ENCODE data around the gene KIF9. TPM values are rescaled to one million over a fixed set of nuclear protein-coding genes. Genes with fewer than 3 reads are reported as not detected.

KIF9 gene
- total RNA-seq, 1 experiment from 2014 or later, result 5.8 TPM

DNA sequence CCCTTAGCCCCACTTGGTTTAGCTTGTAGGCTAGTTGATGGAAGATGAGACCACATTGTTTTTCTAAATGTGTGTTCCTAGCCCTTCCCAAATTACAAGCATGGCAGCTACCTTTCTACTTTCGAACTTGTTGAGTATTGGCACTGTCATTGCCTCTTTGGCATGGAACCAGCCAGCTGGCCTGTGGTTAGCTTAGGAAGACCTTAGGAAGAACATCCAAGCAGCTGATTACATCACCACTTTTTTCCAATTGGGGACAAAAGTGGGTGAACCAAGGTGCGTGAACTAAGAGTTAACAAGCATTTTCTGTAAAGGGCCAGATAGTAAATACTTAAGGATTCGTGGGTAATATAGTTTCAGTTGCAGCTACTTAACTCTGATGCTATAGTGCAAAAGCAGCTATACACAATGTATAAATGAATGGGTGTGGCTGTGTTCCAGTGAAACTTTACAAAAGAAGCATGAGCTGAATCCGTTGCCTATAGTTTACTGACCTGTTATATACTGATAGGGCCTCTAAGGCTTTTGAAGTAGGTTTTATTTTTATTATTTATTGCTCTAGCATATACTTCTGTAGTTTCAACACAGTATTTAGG, 8.7 kb upstream of the KIF9 start:
- Mint-ChIP-seq H3K4me3 (no peak overlapping the region), H3K9me3 (no peaks in the 10 kb centered on the region), H3K27ac (no peak overlapping the region), H3K36me3 (peaks cover 10% of the 10 kb centered on the region; the same call in 1 of the 2 replicates), H3K27me3 (ENCODE audit: low read depth) (no peaks in the 10 kb centered on the region), H3K4me1 (peaks cover 5% of the 10 kb centered on the region)
- DNase-seq (ENCODE audit: low spot score), result no peak
- no peak for ATAC-seq
- POLR2A ChIA-PET, result no interaction called here
- TF ChIP-seq, protein P1, sequence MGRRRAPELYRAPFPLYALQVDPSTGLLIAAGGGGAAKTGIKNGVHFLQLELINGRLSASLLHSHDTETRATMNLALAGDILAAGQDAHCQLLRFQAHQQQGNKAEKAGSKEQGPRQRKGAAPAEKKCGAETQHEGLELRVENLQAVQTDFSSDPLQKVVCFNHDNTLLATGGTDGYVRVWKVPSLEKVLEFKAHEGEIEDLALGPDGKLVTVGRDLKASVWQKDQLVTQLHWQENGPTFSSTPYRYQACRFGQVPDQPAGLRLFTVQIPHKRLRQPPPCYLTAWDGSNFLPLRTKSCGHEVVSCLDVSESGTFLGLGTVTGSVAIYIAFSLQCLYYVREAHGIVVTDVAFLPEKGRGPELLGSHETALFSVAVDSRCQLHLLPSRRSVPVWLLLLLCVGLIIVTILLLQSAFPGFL (CRISPR knock-in tag; IDR thresholded peaks at IDR 0.05; ENCODE audit: borderline replicate concordance), result no peak
- TF ChIP-seq, protein P2, sequence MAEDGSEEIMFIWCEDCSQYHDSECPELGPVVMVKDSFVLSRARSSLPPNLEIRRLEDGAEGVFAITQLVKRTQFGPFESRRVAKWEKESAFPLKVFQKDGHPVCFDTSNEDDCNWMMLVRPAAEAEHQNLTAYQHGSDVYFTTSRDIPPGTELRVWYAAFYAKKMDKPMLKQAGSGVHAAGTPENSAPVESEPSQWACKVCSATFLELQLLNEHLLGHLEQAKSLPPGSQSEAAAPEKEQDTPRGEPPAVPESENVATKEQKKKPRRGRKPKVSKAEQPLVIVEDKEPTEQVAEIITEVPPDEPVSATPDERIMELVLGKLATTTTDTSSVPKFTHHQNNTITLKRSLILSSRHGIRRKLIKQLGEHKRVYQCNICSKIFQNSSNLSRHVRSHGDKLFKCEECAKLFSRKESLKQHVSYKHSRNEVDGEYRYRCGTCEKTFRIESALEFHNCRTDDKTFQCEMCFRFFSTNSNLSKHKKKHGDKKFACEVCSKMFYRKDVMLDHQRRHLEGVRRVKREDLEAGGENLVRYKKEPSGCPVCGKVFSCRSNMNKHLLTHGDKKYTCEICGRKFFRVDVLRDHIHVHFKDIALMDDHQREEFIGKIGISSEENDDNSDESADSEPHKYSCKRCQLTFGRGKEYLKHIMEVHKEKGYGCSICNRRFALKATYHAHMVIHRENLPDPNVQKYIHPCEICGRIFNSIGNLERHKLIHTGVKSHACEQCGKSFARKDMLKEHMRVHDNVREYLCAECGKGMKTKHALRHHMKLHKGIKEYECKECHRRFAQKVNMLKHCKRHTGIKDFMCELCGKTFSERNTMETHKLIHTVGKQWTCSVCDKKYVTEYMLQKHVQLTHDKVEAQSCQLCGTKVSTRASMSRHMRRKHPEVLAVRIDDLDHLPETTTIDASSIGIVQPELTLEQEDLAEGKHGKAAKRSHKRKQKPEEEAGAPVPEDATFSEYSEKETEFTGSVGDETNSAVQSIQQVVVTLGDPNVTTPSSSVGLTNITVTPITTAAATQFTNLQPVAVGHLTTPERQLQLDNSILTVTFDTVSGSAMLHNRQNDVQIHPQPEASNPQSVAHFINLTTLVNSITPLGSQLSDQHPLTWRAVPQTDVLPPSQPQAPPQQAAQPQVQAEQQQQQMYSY (CRISPR knock-in tag; IDR thresholded peaks at IDR 0.05), result no peak
- TF ChIP-seq ZNF263 (CRISPR knock-in tag; IDR thresholded peaks at IDR 0.05; ENCODE audit: low read depth), result no peak
- TF ChIP-seq, protein P3, sequence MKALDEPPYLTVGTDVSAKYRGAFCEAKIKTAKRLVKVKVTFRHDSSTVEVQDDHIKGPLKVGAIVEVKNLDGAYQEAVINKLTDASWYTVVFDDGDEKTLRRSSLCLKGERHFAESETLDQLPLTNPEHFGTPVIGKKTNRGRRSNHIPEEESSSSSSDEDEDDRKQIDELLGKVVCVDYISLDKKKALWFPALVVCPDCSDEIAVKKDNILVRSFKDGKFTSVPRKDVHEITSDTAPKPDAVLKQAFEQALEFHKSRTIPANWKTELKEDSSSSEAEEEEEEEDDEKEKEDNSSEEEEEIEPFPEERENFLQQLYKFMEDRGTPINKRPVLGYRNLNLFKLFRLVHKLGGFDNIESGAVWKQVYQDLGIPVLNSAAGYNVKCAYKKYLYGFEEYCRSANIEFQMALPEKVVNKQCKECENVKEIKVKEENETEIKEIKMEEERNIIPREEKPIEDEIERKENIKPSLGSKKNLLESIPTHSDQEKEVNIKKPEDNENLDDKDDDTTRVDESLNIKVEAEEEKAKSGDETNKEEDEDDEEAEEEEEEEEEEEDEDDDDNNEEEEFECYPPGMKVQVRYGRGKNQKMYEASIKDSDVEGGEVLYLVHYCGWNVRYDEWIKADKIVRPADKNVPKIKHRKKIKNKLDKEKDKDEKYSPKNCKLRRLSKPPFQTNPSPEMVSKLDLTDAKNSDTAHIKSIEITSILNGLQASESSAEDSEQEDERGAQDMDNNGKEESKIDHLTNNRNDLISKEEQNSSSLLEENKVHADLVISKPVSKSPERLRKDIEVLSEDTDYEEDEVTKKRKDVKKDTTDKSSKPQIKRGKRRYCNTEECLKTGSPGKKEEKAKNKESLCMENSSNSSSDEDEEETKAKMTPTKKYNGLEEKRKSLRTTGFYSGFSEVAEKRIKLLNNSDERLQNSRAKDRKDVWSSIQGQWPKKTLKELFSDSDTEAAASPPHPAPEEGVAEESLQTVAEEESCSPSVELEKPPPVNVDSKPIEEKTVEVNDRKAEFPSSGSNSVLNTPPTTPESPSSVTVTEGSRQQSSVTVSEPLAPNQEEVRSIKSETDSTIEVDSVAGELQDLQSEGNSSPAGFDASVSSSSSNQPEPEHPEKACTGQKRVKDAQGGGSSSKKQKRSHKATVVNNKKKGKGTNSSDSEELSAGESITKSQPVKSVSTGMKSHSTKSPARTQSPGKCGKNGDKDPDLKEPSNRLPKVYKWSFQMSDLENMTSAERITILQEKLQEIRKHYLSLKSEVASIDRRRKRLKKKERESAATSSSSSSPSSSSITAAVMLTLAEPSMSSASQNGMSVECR (CRISPR knock-in tag; IDR thresholded peaks at IDR 0.05; ENCODE audit: borderline replicate concordance), result no peak
- CTCF ChIA-PET, result no interaction called here

DNA sequence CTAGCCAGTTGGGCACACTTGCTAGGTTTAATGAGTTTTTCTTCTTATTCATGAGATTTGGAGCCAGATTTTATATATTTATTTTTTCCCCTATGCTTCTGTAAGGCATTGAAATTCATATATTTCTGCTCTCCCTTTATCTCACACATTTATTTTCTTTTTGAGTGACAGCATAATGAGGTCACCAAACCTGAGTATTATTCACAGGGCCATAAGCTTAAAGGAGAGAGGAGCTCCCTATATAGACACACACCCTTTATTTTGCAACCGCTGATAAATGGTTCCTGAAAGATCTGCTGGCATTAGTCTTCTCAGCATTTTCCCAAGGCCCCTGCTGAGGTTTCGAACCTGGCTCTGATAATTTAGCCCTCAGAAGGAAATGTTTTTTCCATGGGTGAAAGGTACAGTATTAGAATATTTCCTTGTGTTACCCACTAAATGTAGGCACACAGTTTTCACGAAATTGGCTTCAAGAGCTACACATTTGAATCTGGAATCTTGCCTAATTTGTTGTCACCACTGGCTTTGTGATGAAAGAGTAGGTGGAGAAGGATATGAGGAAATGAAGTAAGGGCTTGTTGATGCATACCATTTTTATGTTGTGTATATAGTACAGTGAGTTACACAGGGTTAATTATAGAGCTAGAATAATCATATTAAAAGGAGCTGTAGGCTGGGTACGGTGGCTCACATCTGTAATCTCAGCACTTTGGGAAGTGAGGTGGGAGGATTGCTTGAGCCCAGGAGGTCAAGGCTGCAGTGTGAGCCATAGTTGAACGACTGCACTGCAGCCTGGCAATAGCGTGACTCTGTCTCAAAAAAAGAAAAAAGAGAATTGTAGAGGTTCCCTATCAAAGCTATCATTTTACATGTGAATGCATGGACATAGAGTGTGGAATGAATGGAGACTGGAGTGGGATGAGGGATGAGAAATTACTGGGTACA, 6.6 kb upstream of the KIF9 start:
- ATAC-seq (no peak), DNase-seq (ENCODE audit: low spot score) (no peak)
- Mint-ChIP-seq H3K27ac (no peak overlapping the region), H3K4me1 (peaks cover 3% of the 10 kb centered on the region; the same call in 1 of the 2 replicates), H3K9me3 (no peaks in the 10 kb centered on the region), H3K36me3 (peaks cover 10% of the 10 kb centered on the region; the same call in 1 of the 2 replicates), H3K4me3 (no peak overlapping the region), H3K27me3 (ENCODE audit: low read depth) (no peaks in the 10 kb centered on the region)
- POLR2A ChIA-PET, result no interaction called here
- CTCF ChIA-PET, result interaction anchor here (1.2 kb wide), 1 partner anchor 39 kb away, joined by 3 read pairs; no protein-coding TSS in a partner anchor
- TF ChIP-seq NFATC4 (CRISPR knock-in tag; IDR thresholded peaks at IDR 0.05) (no peak), NFYB (CRISPR knock-in tag; conservative IDR thresholded peaks at IDR 0.05; ENCODE audit: low read depth) (no peak), ZNF219 (CRISPR knock-in tag; IDR thresholded peaks at IDR 0.05; ENCODE audit: borderline replicate concordance) (no peak), PRRX2 (CRISPR knock-in tag; IDR thresholded peaks at IDR 0.05) (no peak), SOX15 (CRISPR knock-in tag; IDR thresholded peaks at IDR 0.05) (no peak), ELF4 (CRISPR knock-in tag; IDR thresholded peaks at IDR 0.05; ENCODE audit: low read depth) (no peak), RELA (CRISPR knock-in tag; IDR thresholded peaks at IDR 0.05; ENCODE audit: borderline replicate concordance) (no peak), GTF2I (CRISPR knock-in tag; conservative IDR thresholded peaks at IDR 0.05) (no peak), ZNF423 (CRISPR knock-in tag; IDR thresholded peaks at IDR 0.05) (no peak), ZNF396 (CRISPR knock-in tag; IDR thresholded peaks at IDR 0.05; ENCODE audit: borderline replicate concordance) (no peak), ETV6 (CRISPR knock-in tag; IDR thresholded peaks at IDR 0.05) (no peak), ESRRA (CRISPR knock-in tag; IDR thresholded peaks at IDR 0.05; ENCODE audit: borderline replicate concordance) (no peak)
- TF ChIP-seq, protein P4, sequence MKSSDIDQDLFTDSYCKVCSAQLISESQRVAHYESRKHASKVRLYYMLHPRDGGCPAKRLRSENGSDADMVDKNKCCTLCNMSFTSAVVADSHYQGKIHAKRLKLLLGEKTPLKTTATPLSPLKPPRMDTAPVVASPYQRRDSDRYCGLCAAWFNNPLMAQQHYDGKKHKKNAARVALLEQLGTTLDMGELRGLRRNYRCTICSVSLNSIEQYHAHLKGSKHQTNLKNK (CRISPR knock-in tag; IDR thresholded peaks at IDR 0.05), result no peak
- TF ChIP-seq, protein P5, sequence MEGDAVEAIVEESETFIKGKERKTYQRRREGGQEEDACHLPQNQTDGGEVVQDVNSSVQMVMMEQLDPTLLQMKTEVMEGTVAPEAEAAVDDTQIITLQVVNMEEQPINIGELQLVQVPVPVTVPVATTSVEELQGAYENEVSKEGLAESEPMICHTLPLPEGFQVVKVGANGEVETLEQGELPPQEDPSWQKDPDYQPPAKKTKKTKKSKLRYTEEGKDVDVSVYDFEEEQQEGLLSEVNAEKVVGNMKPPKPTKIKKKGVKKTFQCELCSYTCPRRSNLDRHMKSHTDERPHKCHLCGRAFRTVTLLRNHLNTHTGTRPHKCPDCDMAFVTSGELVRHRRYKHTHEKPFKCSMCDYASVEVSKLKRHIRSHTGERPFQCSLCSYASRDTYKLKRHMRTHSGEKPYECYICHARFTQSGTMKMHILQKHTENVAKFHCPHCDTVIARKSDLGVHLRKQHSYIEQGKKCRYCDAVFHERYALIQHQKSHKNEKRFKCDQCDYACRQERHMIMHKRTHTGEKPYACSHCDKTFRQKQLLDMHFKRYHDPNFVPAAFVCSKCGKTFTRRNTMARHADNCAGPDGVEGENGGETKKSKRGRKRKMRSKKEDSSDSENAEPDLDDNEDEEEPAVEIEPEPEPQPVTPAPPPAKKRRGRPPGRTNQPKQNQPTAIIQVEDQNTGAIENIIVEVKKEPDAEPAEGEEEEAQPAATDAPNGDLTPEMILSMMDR (IDR thresholded peaks at IDR 0.05), result no peak
- TF ChIP-seq, protein P6, sequence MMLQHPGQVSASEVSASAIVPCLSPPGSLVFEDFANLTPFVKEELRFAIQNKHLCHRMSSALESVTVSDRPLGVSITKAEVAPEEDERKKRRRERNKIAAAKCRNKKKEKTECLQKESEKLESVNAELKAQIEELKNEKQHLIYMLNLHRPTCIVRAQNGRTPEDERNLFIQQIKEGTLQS (CRISPR knock-in tag; conservative IDR thresholded peaks at IDR 0.05), result no peak
